GM19463 (cell line): ENCODE data around the gene PMS2.
"Not testable (repeated sequence)": the region's sequence is repeated elsewhere in the genome, so short reads cannot be mapped to it uniquely, and the experiment has no call there.

Source experiments
- ATAC-seq: cut with Tn5 transposase; IDR thresholded peaks from one replicate; pipeline ENCODE4 v1.9.1; 2021; ENCODE audit warnings: mild to moderate bottlenecking, moderate library complexity; ENCODE audit not compliant: unreplicated experiment

PMS2 gene

DNA sequence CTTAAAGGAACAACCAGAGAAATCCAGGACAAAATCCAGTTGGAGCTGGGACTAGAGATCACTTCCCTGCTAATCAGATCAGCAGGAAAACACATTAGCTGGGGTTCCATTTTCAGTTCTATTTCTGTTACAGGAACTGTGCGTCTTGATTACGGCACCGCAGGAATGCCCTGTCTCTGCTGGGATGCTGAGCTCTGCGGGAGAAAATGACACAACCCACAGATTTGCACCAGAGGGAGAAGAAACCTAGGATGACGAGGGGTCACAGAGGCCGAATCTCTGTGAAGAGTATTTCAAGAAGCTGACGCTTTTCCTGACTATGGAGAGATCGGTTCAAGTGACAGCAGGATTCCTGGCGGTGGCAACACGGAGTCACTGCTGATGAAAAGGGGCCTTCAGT lies 78.6 kb downstream of the PMS2 start:
- ATAC-seq = not testable (repeated sequence)

DNA sequence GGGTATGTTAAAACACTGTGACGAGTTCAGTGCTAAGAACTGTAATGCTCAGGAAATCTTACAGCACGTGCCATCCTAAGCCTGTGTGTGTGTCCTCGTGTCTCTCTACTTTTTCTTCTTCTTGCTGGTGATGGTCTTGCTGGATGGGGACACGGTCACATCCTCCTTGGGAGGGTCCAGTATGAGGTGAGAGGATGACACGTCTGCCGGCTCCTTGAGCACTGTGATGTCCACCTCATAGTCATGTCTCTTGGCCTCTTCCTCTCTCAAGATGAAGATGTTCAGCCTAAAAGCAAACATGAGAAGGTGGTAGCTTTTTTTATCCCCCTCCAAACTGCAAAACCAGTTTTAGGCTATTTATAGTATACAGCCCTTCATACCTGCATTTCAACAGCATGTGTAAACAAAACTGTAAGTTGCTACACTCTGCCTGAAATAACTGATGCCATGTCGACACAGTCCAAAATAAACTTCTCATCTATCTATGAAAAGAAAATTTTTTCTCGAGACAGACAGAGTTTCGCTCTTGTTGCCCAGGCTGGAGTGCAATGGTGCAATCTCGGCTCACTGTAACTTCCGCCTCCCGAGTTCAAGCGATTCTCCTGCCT lies 82.5 kb downstream of the PMS2 start:
- ATAC-seq = not testable (repeated sequence)

DNA sequence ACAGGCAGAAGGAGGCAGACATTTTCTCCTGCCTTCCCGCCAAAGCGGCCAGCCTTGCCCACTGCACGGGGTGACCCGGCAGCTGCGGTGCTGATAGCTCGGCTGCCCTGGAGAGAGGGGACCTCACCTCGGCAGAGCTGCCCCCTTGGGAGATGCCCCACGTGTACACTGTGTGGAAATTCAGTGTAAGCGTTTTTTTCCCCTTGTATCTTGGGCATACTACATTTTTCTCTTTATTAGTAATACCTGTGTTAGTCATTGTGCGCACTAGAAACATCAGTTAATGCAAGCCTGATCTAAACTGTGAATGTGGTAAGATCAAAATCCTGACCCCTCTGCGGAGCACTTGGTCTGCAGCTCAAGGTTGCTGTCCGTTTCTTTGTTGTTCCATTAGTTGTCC lies 84.2 kb downstream of the PMS2 start:
- not testable (repeated sequence) for ATAC-seq

DNA sequence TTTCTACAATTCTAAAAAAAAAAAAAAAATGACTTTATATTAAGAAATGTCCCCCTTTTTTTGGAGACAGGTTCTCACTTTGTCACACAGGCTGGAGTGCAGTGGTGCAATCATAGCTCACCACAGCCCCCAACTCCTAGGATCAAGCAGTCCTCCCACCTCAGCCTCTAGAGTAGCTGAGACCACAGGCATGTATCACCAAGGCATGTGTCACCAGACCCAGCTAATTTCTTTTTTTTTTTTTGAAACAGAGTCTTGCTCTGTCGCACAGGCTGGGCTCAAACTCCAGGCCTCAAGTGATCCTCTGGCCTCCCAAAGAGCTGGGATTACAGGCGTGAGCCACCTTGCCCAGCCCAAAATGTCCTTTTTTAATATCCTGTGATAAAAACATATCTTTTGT lies 84.7 kb downstream of the PMS2 start:
- ATAC-seq = not testable (repeated sequence)
